T-helper 1 cell treated with Interleukin-12 subunit alpha and Interleukin-12 subunit beta and Interleukin-4 antibody, amounts not matched to agents 30 ng/mL and 1 ng/mL, for 36 hours (primary cell): ENCODE data around the gene RRAS2. TPM values are rescaled to one million over a fixed set of nuclear protein-coding genes. Genes with fewer than 3 reads are reported as not detected.

ENCODE experiments used
- intact Hi-C: fragments of 100-400 bp; cut with micrococcal nuclease; formaldehyde crosslinking; loops from one replicate; pipeline ENCODE4 v1.15.1; 2024
- total RNA-seq: library from RNA; stranded (reverse); gene quantifications from 2 replicates; pipeline ENCODE4 v1.2.3, GENCODE V29; 2022

Gene RRAS2
- total RNA-seq, 1 donor from 2014 or later = 73.5 TPM

- intact Hi-C loops = loop anchor here (1.0 to 2.0 kb wide), 2 partner anchors 11 to 15 kb away; no protein-coding TSS in a partner anchor
Observed at GRCh38 chr11:14309425-14310192, 49.4 kb downstream of the RRAS2 start.

DNA sequence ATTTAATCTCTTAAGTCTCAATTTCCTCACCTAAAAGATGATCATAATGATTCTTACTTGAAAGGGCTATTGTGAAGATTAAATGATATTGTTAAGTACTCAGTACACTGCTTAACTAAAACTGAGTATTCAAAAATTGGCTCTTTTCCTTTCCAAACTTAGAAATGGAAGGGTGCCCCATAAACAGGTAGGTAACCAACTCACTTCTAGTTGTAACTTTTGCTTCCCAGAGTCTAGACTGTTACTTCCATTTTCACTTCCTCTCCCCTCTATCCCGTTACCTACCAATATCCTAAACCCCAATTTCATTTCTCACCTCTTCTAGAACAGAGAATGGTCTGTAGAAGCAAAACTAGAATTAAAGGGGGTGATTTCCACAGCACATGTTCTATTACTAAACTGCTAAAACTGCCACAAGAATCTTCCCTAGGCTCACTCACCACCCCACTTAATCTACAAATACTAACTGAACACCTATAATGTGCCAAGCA lies 50.0 kb downstream of the RRAS2 start:
- intact Hi-C loops = loop anchor here (1.0 to 2.0 kb wide), 3 partner anchors 11 to 49 kb away; no protein-coding TSS in a partner anchor

GRCh38 chr11:14308114-14308896 lies 50.7 kb downstream of the RRAS2 start:
- intact Hi-C loops = loop anchor here (1.0 to 2.0 kb wide), 2 partner anchors 16 to 50 kb away; no protein-coding TSS in a partner anchor

GRCh38 chr11:14306481-14306880 lies 52.5 kb downstream of the RRAS2 start:
- intact Hi-C loops = no loop called here

GRCh38 chr11:14305649-14306048 lies 53.3 kb downstream of the RRAS2 start:
- intact Hi-C loops = no loop called here

DNA sequence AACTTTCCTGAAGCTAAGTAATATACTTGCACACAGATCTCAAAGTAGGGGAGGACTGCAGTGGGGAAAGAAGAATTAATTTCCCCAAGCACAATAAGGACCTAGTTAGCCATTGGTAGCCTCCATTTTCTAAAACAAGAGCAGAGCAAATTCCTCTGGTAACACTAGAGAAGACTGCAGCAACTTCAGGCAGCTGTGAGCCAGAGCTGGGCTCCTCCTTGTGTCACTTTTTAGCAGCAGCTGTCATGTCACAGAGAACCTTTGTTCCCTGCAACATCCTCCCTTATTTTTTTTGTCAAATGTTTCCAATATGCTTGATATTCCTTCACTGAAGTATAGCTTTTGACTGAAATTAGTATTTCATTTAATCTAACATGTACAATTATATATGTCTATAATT lies 54.4 kb downstream of the RRAS2 start:
- intact Hi-C loops = loop anchor here (5.0 kb wide), 1 partner anchor 603 kb away; no protein-coding TSS in a partner anchor

GRCh38 chr11:14300661-14301304 lies 58.2 kb downstream of the RRAS2 start:
- intact Hi-C loops = loop anchor here (1.0 to 5.0 kb wide), 4 partner anchors 58 to 607 kb away; partner anchors contain the start of gene RRAS2

DNA sequence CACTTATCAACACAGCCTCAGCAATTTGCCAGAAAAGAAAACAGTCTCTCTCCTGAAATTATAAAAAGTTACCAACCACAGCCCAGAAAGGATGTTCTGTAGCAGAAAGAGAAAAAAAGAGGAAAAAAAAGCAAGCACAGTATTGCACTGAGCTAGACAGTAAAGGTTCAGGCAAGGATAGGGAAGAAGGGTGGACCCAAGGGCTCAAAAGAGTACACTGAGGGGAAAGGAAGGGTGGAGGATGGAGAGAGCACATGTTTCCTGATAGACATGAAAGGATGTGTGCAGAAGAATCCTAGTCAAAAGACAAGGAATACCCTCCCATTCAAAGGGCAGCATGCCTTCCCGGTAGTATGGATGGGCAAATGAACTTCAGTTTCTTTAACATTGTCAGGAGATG lies 59.1 kb downstream of the RRAS2 start:
- intact Hi-C loops = loop anchor here (1.0 to 5.0 kb wide), 5 partner anchors 12 to 607 kb away; partner anchors contain the start of gene RRAS2

DNA sequence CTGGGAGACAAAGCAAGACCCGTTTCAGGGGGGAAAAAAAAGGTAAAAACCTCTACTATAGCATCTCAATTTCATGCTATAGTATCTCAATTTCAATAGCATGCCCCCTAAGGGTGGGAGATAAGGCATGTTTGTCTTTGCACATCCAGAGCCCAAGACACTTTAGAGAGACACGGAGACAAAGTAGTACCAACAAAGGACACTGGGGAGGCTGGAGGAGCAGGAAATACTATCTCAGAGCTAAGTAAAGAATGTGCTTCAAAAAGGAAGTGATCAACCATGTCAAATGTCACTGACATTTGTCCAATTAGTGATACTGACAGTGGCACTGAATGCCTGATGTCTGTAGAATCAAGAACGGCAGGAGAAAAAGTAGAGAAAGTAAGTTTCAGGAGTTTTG lies 68.6 kb downstream of the RRAS2 start:
- intact Hi-C loops = no loop called here

- intact Hi-C loops = loop anchor here (1.0 kb wide), 1 partner anchor 11 kb away; no protein-coding TSS in a partner anchor
Observed at GRCh38 chr11:14288189-14288935, 70.6 kb downstream of the RRAS2 start.

DNA sequence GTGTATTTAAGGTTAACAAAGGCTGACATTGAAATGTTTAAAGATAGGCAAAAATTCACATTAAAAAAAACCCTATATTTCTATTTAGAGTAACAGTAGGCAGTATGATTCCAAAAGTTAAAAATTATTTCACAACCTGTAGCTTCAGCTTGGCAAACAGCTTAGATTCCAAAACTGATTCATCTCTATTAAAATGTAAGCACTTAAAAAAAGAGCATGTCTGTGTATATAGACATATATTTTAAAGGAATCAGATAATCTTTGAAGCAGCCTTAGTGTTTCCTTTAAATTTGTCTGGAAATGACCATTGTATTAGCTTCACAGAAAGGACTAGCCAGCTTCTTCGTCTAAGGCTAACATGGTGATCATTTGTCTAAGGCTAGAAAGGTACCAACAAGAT lies 80.1 kb downstream of the RRAS2 start:
- intact Hi-C loops = loop anchor here (10.0 kb wide), 1 partner anchor 814 kb away; the partner anchor contains the start of gene BTBD10

- intact Hi-C loops = loop anchor here (10.0 kb wide), 1 partner anchor 810 kb away; the partner anchor contains the start of gene BTBD10
Observed at GRCh38 chr11:14275076-14275475, 83.9 kb downstream of the RRAS2 start.

DNA sequence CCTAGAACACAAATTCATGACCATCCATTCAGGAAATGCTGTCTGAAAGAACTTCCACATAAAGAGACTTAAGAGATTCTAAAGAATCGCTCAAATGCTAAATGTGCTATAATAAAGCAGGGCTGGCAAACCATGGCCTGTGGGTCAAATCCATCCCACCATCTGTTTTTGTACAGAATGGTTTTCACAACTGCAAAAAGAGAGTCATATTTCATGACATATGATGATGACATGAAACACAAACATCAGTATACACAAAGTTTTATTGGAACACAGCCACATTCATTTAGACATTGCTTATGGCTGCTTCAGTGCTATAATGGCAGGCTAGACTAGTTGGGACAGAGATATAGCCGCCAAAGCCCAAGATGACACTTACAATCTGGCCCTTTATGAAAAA lies 85.1 kb downstream of the RRAS2 start:
- intact Hi-C loops = loop anchor here (5.0 to 10.0 kb wide), 2 partner anchors 83 to 809 kb away; partner anchors contain the start of genes BTBD10 and RRAS2

DNA sequence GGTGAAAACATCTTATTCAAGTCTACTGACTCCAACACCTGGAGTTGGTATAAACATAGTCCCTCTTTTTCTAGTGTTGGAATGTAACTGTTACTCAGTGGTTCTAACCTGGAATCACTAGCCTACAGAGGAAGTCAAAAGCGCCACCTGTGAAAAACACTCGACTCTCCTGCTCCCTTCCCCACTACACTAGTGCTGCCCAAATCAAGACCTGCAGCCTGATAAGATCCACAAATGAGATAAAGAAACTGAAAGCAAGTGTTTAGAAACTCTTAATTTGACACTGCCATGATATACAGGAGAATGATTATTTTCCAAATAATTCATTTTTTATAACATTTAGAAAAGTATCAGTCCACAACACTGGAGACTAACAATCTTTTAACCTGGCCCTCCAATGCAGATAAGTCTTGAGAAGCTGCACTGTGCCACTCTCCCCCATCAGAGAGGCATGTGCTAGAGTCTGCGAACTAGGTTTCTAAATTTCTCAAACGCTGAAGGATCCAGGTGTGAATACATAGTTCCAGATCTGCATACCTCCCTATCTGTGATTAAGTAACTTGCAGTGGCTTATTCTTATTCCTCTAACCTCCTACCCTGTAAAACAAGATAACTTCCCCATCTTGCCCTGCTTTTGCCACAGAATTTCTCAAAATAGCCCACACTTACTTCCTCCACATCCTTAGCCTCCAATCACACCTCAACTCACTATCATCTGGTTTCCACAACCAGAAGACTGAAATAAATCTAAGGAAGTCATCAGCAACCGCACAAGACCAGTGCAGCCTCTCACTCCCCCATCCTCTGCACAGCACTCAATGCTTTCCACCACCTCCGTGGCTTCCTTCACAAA lies 88.1 kb downstream of the RRAS2 start:
- intact Hi-C loops = loop anchor here (1.0 to 10.0 kb wide), 4 partner anchors 49 to 806 kb away; partner anchors contain the start of genes BTBD10 and RRAS2

GRCh38 chr11:14269692-14270573 lies 89.0 kb downstream of the RRAS2 start:
- intact Hi-C loops = loop anchor here (5.0 to 10.0 kb wide), 2 partner anchors 87 to 805 kb away; partner anchors contain the start of genes BTBD10 and RRAS2

DNA sequence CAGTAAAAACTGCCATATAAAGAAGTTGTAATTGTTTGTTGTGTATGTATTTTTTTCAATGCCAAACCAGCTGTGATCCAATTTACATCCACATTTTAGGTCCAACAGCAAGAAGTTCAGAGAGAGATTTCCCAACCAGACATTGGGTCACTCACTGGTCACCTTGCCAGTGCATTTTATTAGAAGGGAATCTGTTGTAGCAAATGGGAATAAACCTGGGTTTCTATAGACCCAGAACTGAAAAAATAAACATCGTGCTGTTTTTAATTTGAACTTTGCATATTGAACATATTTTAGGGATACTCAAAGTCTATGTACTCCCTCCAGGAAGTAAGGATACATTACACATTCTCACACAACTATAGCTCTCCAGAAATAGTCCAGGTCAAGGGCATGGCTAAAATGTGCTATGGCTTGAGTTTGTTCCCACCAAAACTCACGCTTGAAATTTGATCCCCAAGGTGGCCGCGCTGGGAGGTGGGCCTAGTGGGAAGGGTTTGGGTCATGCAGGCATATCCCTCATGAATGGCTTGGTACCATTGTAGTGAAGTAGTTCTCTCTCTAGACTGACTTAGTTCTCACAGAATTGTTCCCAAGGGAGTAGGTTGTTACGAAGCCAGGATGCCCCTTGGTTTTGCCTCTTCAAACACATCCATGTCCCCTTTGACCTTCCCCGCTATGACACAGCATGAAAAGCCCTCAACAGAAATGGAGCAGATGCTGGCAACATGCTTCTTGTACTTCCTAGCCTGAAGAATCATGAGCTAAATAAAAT lies 90.9 kb downstream of the RRAS2 start:
- intact Hi-C loops = no loop called here

GRCh38 chr11:14266622-14267021 lies 92.4 kb downstream of the RRAS2 start:
- intact Hi-C loops = no loop called here
